GM21576 (cell line): ENCODE results near the gene PTK6.
A peak's percentile ranks its signal among the peaks of the same experiment; 100 is the strongest.
"Not testable (repeated sequence)": the region's sequence is repeated elsewhere in the genome, so short reads cannot be mapped to it uniquely, and the experiment has no call there.

Source experiments
- ATAC-seq: cut with Tn5 transposase; IDR thresholded peaks from one replicate; pipeline ENCODE4 v1.9.1; 2021; ENCODE audit warnings: mild to moderate bottlenecking, moderate library complexity; ENCODE audit not compliant: unreplicated experiment

The PTK6 gene

DNA sequence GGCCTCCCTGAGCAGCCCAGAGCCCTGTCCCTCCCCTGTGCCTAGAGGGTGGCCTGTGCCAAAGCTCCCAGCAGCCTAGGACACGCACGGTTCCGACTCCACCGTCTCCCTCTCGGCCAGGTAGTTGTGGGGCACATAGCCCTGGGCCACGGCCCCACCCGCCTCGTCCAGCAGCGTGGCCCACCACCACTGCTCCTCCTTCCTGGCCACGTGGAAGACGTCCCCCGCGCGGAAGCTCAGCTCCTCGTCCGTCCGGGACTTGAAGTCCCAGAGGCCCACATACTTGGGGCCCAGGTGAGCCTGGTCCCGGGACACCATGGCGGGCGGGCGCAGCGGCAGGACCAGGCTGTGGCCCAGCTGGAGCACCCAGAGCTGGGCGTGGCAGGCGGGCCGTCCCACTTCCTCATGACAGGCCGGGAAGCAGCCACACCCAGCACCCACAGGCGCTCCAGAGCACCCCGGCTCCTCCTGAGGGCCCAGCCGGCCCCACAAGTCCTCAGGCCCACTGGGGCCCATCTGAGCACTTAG lies at the start of gene PTK6:
PTK6 (minus strand) TSS at position 380 of the 528 bp plus-strand sequence; CDS start at position 318, 62 bp downstream.
- ATAC-seq: peak; percentile 10

DNA sequence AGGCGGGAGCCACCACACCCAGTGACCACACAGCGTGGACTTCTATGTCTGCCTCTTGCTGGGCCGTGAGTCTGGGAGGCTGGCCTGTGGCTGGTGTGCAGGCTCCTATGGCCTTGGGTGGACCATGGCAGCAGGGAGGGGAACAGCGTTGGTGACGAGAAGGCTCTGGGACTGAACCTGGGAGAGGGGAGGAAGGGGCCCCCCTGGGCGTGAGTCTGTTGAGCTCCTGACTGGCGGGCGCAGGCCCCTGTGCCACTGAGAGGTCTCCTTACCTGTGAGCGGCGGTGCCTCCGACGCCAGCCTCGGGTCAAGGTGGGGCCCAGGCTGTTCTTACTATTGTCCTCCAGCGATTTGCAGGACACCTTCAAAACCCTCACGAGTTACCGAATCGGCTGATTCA lies 49.6 kb upstream of the PTK6 start:
- ATAC-seq: no peak

DNA sequence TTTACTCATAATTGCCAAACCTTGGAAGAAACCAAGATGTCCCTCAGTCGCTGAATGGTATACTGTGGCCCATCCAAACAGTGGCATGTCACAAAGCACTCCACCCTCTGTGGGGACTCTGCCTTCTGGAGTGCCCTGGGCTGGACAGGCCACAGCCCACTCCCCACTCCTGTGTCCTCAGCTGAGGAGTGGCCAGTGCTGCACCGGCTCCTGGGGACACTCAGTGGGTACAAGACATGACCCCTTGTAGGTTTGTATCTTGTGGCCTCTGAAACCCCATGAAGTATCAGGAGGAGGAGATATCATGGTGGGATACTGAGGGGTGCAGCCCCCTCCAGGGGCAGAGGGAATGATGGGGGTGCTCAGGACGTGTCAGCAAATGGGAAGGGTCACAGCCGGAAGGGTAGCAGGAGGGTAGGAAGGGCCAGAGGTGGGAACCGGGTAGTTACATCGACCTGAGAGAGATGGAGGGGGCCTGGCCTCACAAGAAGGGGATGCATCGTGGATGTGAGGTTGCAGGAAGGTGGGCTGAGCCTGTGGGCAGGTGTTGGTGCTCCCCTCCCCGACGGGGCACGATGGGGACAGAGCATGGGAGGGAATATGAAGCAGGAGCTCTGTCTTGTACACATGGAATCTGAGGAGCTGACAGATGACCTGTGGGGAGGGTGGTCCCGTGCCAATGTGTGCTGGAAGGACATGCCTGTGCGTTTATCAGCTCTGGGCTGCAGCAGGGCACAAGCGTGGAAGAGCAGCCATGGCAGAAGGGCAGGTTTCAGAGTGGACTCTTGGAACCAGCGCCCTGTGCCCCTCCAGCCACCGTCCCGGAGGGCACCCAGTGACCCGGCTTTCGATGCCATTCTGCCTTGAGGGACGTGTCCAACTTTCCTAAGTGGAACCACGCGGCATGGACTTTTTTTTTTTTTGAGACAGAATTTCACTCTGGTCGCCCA lies 48.7 kb upstream of the PTK6 start:
- ATAC-seq: no peak

DNA sequence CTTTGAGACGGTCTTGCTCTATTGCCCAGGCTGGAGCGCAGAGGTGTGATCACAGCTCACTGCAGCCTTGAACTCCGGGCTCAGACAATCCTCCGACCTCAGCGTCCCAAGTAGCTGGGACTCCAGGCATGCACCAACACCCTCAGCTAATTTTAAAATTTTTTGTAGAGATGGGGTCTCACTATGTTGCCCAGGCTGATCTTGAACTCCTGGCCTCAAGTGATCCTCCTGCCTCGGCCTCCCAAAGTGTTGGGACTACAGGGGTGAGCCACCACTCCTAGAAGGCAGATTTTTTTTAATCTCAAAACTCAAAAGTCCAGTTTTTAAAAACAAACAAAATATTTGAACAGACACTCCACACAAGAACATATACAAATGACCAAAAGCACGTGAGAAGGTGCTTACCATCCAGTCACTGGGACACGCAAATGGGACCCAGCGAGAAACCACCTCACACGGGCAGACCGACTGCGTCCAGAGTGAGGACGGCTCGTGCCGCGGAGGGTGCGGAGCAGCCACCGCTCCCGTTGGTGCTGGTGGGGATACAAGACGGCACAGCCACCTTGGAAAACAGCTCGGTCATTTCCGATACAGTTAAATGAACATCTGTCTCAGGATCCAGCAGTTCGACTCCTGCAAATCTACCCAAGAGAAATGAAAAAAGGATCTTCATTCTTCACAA lies 45.3 kb upstream of the PTK6 start:
- no peak for ATAC-seq

DNA sequence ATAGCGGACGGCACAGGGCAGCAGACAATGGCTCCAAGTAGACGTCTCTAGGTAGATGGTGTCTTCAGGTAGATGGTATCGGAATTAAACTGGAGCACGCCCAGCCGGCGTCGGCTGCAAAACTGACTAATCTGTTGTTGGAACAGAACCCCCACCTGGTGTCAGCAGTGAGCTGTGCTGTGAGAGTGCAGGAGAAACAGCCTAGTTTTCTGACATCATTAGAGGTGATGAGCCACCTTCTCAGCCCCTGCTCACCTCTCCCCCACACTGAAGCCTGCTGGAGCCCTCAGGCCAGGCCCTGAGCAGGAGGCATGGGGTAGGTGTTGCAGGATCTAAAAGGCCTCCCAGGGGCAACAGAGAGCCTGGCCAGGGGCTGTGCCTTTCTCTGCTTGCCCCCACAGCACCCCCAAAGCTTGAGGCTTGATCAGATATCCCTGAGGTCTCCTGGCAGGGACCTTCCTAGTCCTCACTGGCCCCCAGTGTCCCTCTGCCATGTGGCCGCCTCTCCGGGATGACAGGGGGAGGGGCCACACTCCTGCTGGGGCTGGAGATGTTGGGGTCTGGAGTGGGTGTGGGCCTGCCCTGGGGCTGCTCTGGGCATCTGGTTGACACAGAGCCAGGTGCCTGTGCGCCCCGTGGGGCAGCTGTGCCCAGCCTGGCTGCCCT lies 43.8 kb upstream of the PTK6 start:
- ATAC-seq: no peak

DNA sequence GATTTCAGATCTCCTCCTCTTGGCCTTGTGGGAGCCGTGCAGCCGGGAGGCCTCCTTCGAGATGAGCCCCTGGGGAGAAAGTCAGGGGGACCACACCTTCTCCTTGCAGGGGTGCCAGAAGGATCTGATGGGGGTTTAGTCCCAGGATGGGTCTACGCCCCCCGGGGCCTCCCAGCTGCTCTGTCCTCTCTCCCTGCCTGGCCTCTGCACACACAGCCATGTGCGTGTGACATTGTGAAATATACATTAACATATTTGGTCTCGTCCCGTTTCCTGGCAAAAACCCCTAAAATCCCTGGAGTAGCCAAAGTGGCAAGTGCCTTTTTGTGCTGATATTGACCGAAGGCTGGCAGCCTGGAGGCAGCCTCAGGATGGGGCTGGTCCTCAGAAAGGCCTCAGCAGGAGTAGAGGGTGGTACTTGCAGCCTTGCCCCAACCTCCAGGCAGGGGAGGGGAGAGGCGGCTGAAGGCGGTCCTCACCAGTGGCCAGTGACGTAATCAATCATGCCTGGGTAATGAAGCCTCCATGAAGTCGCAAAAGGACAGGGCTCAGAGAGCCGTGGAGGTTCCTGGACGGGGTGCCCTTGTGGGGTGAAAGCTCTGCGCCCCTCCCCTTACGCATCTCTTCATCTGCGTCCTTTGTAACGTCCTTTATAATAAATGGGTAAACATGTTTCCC lies 42.0 kb upstream of the PTK6 start:
- ATAC-seq: no peak

DNA sequence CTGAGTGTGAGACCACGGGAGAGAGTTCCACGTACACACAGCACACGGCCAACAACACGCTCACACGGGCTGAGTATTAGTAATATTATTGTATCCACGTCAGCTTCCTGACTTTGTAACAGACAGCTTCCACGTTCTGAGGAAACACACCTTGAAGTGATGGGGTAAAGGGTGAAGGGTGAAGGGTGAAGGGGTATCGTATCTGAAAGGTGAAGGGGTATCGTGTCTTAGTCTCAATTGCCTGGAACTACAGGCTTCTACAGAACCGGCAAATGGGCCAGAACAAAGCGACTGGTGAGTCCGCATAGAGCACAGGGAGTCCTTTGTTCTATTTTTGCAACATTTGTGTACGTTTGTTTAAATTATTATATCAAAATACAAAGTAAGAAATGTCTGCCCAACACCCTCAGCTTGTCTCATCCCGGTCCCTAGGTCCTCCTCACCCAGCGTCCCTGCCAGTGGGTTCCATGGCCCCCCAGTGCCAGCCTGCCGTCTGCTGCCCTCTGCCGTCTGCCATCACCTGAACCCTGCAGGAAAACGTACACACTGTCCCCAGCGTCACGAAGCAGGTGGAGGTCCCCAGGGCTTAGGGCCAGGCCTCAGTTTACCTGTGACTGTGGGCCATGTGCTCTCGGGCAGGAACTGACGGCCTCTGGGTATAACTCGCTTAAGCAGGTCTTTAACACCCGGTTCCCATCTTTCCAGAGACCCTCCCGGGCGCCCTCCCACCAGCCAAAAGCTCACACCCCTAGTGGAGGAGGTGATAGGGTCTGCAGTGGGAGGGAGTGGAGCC lies 41.2 kb upstream of the PTK6 start:
- ATAC-seq: no peak

DNA sequence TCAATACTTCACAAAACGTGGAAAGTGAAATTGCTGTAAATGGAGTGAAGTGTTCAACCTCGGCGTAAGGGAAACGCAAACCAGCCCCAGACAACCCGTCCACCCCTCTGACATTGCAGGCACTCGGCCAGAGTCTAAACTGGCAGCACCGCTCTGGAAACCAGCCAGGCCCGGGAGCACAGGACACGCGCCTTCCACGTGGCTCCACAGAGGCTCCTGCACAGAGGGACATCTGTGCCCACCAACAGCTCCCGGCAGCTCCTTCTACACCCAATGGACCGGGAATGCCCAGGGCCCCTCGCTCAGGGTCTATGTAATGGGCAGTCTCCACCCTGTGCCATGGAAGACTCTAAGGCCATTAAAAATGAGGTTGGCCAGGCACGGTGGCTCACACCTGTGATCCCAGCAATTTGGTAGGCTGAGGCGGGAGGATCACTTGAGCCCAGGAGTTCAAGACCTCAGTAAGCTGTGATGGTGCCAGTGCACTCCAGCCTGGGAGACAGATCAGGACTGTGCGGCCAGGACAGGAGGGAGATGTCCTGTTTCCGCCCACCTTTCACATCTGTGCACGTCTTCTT lies 40.2 kb upstream of the PTK6 start:
- ATAC-seq: no peak

DNA sequence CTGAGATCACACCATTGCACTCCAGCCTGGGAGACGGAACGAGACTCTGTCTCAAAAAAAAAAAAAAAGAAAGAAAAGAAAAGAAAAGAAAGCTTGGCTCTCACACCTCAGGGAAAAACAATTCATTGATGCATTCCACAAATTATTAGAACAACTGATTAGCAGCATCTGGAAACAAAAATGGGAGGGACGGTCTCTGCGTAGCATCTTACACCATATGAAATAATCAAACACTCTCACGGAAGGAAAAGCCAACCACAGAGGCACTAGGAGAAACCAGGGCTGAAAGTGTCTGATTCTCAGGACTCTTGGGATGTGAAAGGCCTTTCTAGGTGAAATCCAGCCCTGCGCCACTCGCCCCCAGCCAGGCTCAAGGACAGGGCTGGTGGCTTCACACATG lies 39.1 kb upstream of the PTK6 start:
- no peak for ATAC-seq

DNA sequence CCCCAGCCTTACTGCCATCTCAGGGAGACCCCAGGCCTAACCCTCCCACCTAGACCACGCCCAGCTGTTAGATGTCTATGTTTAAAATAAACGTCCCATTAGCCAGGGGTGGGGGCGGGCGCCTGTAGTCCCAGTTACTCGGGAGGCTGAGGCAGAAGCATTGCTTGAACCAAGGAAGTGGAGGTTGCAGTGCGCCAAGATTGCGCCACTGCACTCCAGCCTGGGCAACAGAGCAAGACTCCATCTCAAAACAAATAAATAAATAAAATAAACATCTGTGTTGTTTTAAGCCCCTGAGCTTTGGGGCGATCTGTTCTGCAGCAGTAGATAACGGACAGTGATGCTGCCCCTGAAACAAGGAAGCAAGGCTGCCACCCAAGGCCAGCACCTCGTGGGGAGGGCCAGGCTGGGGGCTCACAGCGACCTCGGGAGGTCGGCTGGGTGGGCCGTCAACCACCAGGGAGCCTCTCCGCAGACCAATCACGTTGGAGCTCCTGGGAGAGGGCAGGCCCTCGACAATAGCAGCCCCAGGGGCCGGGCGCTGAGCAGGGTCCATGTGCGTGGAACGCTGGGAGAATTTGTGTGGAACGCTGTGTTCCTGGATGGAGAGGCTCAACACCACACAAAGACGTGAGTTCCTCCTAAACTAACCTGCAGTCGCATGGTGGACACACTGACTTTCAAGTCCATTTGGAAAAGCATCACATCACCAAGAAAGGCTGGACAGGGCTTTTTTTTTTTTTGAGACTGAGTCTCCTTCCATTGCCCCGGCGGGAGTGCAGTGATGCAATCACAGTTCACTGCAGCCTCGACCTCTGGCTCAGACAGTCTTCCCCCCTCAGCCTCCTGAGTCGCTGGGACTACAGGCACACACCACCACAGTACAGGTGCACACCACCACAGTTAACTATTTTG lies 37.9 kb upstream of the PTK6 start:
- ATAC-seq: no peak

DNA sequence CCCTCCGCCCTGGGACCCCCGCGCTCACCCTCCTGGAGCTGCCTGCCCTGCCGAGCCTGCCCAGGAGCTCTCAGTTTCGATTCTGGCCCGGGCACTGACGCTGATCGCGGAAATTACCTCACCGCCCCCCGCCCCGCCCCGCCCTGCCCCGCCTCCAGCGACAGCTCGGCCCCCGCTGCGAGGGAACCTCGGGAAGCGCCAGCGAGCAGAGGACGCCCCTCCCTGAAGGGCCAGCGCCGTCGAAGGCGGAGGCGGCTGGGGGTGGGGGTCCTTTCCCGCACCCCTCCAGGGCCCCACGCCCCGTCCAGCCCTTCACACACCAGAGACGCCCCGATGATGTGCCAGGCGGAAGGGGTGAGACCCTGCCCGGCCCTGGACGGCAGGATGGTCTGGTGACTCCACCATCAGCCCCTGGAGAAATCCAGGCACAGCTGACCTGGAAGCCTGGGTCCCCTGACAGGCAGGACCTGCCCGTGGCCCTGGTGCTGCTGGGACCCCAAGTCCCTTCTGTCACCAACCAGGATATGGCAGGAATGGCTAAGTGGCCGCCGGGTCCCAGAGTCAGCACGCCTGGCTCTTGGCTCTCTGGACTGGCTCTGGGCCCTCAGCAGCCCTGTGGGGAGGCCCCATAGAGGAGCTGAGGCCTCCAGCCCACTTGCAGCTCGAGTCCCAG lies 37.1 kb upstream of the PTK6 start, which contains the start of gene HELZ2:
HELZ2 (minus strand) TSS at position 84 of the 673 bp plus-strand sequence. CDS start 1,854 bp downstream, outside the sequence.
- no peak for ATAC-seq

DNA sequence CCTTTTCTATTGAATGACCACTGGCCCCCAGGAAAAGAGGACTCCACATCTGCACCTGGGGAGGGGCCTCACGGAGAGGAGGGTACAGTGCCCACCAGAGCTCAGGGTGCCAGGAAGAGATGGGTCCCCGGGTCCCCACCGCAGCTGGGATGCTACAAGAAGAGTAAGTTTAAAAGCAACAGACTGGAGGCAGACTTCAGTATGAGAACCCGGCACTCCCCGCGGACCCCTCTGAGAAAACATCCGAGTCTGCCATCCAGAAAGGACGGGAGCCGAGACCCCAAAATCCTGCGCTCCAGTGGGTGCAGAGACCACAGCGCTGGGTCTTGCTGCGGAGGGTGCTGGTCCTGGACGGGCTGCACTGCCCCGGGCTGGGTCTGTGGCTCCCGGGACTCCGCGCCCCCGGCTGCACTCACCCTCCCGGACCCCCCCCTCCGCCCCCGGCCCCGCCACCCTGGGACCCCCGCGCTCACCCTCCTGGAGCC lies 36.5 kb upstream of the PTK6 start:
- no peak for ATAC-seq

DNA sequence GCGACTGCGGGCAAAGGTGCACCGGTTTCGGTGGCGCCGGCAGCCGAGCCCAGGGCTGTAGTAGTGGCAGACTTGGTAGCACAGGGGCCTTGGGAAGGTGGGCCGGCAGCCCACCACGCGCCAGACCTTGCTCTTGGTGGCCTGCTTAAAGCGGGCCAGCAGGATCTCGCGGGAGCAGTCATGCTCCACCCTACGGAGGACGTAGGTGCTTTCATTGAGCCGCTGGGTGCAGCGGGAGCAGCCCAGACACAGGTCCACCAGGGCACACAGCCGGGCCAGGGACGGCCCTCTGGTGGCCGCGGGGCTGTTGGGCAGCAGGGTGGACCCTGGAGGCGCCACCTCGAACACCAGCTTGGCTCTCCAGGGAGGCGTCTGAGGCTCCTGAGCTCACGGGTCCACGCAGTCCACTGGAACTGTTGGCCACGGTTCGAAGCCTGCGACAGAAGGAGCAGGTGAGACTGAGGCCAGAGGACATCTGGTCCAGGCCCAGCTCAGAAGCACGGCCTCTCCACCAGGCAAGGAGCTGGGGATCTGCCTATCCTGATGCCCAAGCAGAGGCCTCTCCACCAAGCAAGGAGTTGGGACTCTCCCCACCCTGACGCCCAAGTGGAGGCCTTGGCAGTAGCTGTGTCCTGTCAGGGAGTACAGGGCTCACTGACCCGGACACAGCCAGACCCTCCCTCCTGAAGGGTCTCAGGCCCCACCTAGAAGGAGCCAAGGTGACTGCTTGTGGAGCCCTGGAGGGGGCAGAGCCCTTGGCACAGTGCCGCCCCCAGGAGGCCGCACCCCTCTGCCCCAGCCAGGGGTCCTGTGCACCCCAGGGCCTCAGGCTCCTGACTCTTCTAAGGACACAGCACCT lies 35.8 kb upstream of the PTK6 start:
- no peak for ATAC-seq

DNA sequence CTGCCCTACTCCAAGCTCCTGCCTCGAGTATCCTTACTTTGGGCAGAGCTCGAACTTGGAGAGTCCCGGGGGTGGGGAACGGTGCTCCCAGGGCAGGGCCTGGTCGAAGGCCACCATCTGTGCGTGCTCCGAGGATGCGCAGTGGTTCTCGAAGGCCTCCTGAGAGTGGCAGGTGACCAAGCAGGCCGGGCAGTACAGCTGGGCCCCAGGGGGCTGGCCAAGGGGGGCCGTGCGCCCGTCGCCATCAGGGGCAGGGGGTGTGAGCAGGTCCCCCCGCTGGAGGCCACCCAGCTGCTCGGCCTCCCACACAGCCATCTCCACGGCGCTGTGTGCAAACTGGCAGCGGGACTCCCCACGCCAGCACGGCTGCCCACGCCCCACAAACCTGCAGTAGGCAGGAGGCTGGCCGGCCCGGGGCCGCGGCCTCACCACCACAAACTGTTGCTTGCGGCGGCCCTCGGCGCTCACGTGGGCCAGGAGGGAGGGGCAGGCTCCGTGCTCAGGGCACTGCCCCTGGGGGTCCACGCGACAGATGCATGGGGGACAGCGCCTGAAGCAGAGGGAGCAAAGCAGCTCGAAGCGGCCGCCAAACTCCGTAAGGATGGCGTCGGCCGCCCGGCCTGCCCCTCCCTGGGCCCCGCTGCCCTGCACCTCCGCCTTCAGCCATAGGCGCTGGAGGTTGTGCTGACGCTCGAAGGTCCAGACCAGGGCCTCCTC lies 35.1 kb upstream of the PTK6 start:
- no peak for ATAC-seq

DNA sequence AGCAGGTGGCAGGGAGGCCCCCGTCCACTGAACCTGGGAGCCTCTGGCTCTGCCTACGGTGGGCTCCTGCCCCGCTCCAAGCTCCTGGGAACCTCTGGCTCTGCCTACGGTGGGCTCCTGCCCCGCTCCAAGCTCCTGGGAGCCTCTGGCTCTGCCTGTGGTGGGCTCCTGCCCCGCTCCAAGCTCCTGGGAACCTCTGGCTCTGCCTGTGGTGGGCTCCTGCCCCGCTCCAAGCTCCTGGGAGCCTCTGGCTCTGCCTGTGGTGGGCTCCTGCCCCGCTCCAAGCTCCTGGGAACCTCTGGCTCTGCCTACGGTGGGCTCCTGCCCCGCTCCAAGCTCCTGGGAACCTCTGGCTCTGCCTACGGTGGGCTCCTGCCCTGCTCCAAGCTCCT lies 33.9 kb upstream of the PTK6 start:
- ATAC-seq: not testable (repeated sequence)
